HG02840 (cell line): Measurements from ENCODE around the gene MTHFSD.

Experiments used
- ATAC-seq: cut with Tn5 transposase; IDR thresholded peaks from one replicate; pipeline ENCODE4 v1.9.1; 2021; ENCODE audit warnings: mild to moderate bottlenecking, moderate library complexity, moderate number of reproducible peaks; ENCODE audit not compliant: unreplicated experiment, low FRiP score

The MTHFSD gene

GRCh38 chr16:86515413-86515776 is 39.6 kb downstream of the MTHFSD start:
- ATAC-seq = no peak

GRCh38 chr16:86514481-86515376 is 40.3 kb downstream of the MTHFSD start:
- ATAC-seq = no peak

GRCh38 chr16:86513471-86514277 is 41.4 kb downstream of the MTHFSD start:
- ATAC-seq = no peak

- ATAC-seq = no peak
Observed at GRCh38 chr16:86512860-86513470, 42.1 kb downstream of the MTHFSD start.

- no peak for ATAC-seq
Observed at GRCh38 chr16:86512301-86512859, 42.7 kb downstream of the MTHFSD start.

- no peak for ATAC-seq
Observed at GRCh38 chr16:86511317-86512161, 43.5 kb downstream of the MTHFSD start.

GRCh38 chr16:86510465-86511261 is 44.4 kb downstream of the MTHFSD start, which contains the start of gene FOXF1:
Gene FOXF1, plus strand, starts transcription at chr16:86510527. Its CDS starts 43 bp downstream, at chr16:86510570.
- ATAC-seq = no peak

- ATAC-seq = no peak
Observed at GRCh38 chr16:86509759-86510464, 45.1 kb downstream of the MTHFSD start.

GRCh38 chr16:86508947-86509758 is 45.9 kb downstream of the MTHFSD start:
- ATAC-seq = no peak

GRCh38 chr16:86508028-86508946 is 46.7 kb downstream of the MTHFSD start:
- no peak for ATAC-seq

- ATAC-seq = no peak
Observed at GRCh38 chr16:86507173-86508027, 47.6 kb downstream of the MTHFSD start.

GRCh38 chr16:86505899-86506864 is 48.9 kb downstream of the MTHFSD start:
- no peak for ATAC-seq

GRCh38 chr16:86505185-86505898 is 49.7 kb downstream of the MTHFSD start:
- no peak for ATAC-seq
